ENCODE results near the gene RHBDF2. TPM values are rescaled to one million over a fixed set of nuclear protein-coding genes. Genes with fewer than 3 reads are reported as not detected.

Gene RHBDF2
- polyA plus RNA-seq, 1 donor, result 6.8 TPM

DNA sequence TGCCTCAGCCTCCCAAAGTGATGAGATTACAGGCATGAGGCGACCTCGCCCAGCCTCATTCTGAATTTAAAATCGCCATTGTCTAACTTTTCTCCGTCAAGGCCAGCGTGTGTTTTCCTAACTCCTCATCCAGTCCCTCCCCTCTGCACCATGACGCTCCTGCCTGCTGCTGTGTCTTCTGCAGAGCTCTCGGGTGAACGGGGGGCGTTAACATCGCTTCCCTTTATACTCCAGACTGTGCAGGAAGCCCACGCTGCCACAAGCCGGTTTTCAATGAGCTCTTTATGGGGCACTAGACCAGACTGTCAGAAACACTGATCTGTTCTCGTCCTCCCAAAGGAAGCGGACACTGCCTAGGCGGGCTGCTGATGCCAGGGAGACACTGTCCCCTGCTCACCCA is 20.6 kb downstream of the RHBDF2 start:
- no peak for DNase-seq (ENCODE audit: low read depth)

DNA sequence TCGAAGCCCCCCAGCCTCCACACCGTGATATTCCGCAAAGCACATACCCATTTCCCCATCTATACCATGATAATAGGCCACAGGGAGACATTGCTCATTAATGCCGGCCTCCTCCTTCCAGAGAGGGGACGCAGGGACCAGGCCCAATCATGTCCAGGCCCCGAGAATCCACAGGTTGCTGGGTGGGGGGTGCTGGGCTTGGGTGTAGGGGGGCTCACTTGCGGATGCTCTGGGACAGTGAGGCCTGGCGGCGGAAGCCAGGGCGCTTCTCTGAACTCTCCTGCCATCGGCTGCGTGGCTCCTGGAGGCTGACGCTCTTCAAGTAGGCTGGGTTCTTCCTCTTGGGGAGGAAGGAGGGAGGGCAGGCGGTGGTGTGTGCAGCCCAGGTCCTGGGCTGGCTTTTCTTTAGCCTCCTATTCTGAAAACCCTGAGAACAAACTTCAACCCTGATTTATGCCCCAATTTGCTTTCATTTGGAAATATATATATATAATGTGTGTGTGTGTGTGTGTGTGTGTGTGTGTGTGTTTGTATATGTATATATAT is 21.6 kb downstream of the RHBDF2 start:
- DNase-seq (ENCODE audit: low read depth), result no peak

DNA sequence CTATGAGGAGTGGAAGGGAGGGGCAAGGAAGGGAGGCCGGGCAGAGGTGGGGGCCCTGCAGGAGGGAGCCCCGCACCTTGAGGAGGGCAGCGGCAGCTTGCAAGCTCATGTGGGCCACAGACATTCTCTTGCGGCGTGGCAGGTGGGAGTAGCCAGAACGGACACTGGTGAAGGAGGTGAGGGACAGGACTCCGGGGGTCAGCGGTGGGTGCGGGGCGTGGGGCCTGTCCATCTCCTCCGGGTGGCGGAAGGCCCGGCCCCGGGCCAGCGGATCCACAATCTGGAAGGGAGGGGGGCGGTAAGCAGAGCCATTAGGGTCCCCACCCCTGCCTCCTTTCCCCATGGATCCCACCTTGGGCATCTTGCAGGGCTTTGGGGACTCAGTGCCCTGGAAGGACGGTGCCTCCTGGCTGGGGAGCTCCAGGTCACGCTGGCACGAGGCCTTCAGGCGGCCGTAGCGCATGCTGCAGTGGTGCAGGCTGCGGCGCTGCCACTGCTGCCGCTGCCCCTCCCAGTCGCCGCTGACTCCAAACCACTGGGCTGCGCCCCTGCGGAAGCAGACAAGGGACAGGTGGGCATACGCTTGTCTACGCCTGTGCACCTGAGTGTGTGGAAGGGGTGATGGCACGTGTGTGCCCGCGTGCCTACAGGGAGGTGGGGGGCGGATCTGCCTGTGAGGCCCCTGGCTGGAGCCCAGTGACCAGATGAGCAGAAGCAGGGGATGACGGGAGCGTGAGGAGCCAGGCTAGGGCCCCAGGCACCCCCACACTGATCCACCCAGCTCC is 22.3 kb downstream of the RHBDF2 start:
- DNase-seq (ENCODE audit: low read depth), result no peak

DNA sequence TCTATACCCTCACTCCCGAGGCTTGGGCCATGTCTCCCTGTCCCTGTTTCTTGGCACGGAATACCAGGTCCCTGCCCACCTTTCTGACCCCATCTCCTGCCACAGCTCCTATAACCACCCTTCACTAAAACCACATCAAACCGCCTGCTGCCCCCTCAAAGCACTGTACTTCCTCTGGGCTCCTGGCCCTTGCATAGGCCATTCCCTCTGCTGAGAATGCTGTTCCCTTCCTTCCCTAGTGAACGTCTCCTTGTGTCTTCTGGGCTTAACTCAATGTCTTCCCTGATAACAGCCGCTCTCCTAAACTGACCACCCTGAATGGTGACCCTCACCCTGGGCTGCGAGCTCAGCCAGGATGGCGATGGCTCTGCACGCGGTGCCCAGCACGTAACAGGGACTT is 23.1 kb downstream of the RHBDF2 start:
- no peak for DNase-seq (ENCODE audit: low read depth)

DNA sequence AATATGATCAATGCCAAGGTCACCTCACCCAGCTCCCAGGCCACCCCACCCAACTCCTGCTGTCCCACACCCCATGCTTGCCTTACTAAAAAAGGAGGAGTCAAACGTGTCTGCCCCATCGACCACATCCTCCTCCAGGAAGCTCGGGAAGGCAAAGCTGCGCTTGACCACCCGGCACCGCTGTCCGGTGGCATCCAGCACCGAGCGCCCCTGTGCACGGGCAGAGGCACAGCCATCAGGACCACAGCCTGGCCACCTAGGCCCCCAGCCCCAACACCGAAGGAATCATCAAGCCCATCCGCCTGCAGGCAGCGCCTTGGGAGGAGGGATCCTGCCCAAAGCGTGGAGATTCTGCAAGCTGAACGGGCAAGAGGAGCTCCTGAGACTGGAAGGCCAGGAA is 23.6 kb downstream of the RHBDF2 start:
- DNase-seq (ENCODE audit: low read depth), result no peak

DNA sequence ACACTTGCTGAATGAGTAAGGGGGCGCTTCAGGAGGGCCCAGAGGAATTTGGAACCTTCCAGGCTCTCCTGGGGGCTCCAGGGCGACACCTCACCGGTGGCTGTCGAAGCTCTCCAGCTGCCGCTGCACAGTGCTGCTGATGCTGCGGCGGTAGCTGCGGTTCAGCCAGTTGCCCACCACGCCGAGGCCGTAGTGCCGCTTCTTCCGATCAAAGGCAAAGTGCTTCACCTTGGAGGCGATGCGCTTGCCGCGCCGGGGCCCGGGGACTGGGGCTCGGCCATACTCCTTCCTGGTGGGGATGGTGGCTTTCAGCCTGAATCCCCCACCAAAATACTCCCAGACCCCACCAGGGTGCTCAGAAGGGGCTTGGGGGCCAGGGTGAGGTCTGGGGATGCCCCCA is 24.5 kb downstream of the RHBDF2 start:
- DNase-seq (ENCODE audit: low read depth), result no peak

DNA sequence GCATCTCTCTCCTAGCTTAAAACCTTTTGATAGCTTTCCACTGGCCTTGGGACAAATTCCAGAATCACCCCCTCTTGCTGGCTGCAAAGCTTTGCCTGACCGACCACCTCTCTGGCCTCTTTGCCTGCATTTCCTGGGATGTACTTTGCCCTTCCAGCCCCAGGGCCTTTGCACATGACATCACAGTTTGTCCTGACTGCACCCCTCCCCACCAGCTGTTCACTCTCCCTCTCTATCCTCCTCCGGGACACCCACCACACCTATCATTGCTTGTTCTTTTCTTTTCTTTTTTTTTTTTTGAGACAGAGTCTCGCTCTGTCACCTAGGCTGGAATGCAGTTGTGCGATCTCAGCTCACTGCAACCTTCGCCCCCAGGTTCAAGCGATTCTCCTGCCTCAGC is 25.9 kb downstream of the RHBDF2 start:
- DNase-seq (ENCODE audit: low read depth), result no peak

DNA sequence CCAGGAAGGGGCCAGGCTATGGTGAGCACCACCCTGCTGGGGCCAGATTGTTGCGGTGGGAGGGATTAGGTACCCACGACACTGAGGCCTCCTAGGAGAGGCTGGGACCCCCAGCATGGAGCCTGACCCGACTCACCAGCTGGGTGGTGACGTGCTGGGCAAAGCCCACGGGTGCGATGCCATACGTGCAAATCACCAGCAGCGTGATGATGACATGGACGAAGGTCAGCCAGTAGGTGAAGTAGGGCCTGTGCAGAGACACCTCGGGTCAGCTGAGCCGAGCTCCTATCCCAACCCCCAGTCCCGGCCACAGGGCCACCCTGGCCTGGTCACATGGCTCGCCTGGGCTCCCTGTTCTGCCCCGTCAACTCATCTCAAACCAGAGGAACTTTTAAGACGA is 26.3 kb downstream of the RHBDF2 start:
- DNase-seq (ENCODE audit: low read depth), result no peak

DNA sequence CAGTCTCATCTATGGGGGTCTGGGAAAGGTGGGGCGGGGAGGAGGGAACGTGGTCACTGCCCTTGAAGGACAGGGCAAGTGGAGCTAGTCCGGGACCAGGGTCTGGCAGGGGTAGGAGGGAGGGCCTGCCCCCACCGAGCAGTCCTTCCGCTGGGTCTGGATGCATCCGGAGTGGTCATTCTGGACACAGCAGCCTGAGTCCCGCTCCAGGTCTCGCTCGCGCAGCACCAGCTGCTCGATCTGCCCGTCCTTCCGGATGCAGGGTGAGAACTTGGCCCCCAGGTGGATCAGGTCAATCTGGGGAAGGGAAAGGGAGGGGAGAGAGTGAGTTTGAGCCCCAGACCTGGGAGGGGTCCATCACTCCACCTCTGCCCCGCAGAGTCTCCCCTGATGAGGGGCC is 27.0 kb downstream of the RHBDF2 start:
- DNase-seq (ENCODE audit: low read depth), result no peak

DNA sequence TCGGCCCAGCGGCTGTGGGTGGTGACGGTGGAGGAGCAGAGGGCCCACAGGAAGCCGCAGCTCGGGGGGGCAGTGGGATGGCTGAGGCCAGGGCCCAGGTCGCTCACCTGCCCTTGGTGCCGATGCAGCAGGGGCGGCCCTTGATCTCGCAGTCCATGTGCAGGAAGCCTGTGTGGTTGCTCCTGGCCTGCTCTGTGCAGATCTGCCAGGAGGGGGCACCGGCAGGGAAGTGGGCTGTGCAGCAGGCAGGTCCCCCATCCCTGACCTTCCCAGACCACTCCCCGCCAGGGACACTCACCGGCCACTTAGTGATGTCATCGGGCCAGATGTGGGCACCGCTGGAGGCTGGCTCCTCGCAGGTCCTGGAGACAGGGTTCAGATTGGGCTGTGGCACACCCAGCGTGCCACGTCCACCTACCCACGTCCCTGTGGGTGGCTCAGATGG is 27.7 kb downstream of the RHBDF2 start:
- DNase-seq (ENCODE audit: low read depth), result no peak

DNA sequence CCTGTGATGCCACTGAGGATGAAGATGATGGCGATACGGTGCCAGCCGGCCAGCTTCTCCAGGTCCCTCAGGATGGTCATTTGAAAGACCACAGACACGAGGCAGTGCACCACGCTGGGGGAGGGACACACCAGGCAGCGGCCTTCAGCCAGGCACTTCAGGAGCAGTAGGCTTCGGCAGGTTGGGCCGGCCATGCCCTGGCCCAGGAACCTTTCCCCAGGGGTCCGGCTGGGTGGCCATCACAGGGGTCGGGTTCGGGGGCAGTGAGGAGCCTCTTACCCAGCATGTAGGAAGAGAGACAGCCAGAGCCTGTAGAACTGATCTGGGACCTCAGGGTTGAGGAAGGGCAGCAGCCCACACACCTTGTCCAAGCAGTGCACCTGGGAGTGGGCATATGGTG is 28.5 kb downstream of the RHBDF2 start:
- DNase-seq (ENCODE audit: low read depth), result no peak

DNA sequence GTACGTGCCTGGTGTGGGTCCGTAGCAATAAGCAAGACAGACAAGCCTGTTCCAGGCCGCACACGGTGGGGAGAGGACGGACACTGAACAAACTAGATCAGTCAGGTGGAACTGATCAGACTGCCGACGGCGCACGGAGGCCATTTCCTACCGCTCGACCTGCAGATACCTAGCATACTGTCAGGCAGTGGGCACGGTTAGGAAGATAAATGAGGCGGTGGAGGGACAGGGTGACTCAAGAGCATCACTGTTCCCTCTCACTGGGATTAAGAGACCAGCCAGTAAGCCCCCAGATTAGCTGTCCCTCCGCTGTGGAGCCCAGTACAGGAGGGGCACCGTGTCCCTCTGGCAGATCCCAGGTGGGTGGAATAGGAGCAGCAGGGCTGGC is 29.0 kb downstream of the RHBDF2 start:
- no peak for DNase-seq (ENCODE audit: low read depth)

DNA sequence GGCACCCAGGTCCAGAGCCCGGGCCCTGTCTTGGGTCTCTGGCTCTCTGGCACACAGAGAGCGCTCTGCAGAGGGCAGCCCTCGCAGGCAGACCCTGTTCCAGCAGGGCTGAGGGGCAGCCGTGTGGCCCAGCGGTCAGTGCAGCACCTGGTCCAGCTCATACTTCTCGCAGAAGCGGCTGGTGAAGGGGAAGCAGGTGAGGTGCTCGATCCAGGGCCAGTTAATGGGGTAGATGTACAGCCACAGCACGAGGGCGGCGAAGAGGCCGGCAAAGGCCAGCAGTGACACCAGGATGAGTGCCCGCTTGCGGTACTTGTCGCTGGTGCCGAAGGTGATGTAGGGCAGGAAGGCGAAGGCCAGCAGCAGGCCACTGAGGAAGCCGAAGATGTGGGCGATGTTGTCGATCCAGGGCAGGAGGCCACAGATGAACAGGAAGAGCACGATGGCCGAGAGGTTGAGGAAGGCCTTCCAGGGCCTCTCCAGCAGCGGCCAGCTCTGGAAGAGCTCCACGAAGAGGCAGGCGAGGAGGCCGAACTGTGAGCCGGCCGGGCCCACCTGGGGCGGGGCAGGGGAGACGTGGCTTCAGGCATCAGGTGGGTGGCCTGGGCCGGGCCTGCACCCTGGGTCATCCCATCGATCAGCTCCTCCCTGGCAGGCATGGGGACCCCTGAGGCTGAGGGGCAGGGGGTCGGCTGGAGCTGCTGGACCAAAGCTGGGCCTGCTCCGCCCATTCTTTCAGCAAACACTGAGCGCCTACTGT is 29.5 kb downstream of the RHBDF2 start:
- no peak for DNase-seq (ENCODE audit: low read depth)

DNA sequence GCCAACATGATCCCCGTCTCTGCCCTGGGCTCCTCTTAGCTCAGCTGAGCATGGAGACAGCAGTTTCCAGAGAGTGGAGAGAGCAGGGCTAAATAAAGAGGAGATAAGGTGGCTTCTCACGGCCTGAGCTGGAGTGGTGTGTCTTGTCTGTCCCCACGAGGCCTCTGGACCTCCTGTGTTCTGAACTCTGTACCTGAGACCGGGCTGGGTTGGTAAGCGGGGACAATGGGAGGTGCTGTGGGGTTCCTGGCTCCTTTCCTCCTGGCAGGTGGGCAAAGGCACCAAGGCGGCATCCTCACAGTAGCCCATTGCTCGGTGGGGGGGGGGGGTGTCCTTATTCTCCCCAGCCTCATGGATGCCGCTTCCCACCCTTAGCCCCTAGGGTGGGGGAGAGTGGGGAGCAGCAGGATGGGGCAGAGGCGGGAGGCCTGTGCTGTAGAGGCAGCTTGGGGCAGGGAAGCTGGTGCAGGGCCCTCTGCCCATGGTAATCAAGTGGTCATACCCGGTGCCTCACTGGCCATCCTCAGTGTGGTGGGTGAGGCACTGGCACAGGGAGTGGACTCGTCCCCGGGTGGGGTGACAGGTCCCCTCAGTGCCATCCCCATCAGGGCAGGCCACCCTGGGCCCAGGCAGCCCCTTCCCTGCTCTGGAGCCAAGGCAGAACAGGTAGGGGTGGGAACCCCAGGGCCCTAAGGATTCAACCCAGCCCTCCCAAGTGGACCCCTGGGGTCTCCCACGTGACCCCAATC is 31.1 kb downstream of the RHBDF2 start:
- DNase-seq (ENCODE audit: low read depth), result no peak

DNA sequence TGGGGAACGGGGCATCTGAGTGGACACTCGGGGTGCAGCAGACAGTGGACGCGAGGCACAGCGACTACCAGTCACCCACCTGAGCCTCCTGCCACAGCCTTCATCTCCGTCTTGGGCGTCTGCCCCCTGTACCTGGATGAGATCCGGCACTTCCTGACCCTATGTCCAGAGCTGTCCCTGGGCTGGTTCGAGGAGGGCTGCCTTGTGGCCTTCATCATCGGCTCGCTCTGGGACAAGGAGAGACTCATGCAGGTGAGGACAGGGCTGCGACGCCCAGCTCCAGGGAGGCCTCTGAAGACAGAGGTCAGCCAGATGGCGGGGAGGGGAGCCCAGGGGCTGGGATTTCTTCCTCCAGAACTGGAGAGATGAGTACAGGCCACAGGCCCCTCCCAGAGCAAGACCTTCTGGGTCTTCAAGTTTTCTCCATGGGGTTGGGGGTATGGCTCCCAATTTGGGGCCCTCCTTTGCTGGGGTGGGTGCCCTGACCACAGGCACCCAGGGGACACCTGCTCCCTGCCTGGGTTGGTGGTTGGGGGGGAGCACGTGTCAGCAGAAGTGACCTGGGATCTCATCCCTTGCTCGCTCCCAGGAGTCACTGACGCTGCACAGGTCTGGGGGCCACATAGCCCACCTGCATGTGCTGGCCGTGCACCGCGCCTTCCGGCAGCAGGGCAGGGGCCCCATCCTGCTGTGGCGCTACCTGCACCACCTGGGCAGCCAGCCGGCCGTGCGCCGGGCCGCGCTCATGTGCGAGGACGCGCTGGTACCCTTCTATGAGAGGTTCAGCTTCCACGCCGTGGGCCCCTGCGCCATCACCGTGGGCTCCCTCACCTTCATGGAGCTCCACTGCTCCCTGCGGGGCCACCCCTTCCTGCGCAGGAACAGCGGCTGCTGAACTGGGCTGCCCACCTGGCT is 31.9 kb downstream of the RHBDF2 start:
- DNase-seq (ENCODE audit: low read depth), result no peak

DNA sequence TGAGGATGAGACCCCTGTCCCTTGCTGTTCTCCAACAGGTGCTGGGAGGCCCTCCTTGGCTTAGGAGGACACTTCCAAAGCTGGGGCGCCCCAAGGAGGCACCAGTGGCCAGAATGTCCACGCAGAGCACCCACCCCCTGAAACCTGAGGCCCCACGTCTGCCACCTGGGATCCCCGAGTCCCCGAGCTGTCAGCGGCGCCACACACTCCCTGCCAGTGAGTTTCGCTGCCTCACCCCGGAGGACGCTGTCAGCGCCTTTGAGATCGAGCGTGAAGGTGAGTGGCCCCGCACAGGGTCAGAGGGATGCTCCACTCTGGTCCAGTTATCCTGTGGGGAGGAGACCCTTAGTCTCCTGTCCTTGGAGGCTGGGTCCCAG is 32.6 kb downstream of the RHBDF2 start:
- DNase-seq (ENCODE audit: low read depth), result no peak

DNA sequence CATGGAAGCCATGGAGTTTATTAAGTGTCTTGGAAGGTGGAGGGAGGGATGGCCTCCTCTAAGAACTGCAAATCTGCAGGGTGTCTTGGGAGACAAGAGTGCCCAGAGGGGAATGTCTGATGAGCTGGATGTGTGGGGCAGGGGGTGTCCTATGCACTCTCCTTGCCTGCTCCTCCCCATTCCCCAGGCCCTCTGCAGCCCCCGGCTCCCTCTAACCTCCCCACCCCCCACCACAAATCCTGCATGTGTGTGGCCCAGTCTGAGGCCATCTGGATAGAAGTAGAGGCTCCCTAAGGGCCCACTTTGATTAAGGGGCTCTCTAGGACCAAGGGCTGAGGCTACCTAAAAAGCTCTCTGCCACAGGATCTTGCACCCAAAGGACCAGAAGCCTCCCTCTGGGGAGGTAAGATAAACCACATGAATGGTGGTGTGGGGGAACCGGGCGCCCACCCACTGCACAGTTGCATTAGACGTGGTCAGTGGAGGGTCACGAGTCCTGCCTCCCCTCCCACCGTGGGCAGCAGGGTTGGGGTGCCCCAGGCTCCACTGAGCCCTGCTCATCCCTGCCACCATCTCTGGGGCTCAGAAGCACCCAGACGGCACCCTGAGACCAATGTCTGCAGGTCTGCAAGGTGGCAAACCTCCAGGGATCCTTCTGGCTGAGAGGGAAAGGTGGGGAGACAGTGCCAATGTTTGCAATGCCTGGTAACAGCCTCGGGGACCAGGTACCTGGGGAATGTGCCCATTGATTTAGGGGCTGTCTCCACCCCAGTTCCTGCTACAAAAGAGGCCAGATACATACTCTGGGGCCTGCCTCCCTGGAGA is 33.2 kb downstream of the RHBDF2 start:
- no peak for DNase-seq (ENCODE audit: low read depth)

DNA sequence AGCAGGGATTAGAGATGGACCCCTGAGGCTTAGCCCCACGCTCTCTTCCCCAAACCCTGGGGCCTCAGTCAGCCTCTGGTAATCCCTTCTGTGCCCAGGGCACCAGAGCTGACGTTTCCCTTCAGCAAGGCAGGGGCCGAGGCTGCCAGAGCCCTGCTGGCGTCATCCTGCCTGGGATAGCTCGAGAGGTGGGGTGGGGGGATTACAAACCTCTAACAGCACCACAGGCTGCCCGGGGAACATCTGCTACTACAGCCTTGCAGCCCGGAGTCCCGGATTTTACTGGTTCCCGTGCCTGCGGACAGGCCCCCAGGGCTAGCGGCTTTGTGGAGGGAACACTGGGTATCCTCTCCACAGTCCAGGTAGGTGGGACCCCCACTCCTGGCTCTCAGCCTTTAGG is 33.9 kb downstream of the RHBDF2 start, which contains the start of gene AANAT:
Gene AANAT, plus strand, starts transcription at position 238 of the 400 bp plus-strand sequence. CDS start 1,144 bp downstream, outside the sequence.
- no peak for DNase-seq (ENCODE audit: low read depth)

DNA sequence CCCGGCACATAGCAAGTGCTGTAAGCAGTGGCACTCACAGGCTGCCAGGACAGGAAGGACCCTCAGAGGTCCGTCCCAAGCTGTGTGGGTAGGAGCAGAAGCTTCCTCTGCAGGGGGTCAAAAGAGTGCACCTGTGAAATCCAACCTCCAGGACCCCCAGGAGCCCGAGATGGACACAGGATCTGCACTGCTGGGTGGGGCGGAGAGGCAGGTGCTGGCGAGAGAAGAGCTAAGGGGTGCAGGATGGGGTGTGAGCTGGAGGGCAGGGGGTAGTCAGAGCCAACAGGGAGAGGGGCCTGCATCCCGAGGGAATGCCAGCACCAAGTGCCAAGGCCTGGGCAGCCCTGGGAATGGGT is 34.5 kb downstream of the RHBDF2 start:
- no peak for DNase-seq (ENCODE audit: low read depth)

DNA sequence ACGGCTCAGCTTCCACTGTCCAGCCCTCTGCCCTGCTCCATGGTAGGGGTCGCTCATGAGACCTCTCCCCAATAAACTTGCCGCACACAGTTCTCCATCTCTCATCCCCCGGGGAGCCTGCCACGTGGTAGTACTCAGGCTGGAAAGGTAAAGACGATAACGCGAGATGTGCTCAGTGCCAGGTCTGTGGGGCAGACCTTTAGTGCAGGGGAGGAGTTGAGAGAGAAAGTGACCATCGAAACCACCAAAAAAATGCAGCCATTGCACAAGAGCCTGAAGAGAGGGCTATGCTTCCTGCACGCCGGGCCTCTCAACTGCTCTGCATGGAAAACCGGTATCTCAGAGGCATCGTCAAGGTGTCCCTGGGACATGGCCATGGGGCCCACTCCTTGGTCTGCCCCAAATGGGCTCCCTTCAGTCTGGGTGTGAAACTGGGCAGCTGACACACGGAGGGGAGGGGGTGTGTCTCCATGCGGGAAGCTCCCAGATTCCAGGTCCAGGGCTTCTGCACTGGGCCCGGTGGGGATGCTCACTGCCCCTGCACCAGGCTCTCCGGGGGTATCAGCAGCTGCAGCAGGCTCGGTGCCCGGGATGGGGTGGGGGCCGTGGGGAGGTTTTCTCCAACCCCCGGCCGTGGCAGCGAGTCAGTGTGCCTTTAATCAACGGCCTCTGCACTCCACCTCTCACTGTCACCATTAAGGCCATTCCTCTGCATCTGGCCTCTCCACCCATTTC is 38.5 kb downstream of the RHBDF2 start:
- DNase-seq (ENCODE audit: low read depth), result no peak

Data from forelimb muscle (tissue), 1 donor.